Measurements from ENCODE around the gene L3MBTL4.

DNA sequence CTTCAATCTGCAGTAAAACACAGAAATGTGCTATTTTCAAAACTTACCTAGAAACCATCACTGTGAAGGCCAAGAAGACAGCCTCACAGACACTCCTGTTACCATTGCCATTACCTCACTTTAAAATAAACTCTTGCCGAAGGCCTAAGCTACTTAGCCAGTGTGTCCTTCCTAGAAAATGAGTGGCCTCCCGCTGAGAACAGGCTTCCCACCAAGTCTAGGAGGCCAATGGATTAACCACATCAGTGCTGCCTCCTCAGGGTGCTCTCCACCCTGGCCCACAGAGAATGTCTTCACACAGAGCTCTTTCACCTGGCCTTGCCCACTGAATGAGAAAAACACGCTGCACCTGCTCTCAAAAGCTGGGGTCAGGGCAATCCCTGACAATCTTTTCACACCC is 47.5 kb downstream of the L3MBTL4 start:
- TF ChIP-seq, protein P1, sequence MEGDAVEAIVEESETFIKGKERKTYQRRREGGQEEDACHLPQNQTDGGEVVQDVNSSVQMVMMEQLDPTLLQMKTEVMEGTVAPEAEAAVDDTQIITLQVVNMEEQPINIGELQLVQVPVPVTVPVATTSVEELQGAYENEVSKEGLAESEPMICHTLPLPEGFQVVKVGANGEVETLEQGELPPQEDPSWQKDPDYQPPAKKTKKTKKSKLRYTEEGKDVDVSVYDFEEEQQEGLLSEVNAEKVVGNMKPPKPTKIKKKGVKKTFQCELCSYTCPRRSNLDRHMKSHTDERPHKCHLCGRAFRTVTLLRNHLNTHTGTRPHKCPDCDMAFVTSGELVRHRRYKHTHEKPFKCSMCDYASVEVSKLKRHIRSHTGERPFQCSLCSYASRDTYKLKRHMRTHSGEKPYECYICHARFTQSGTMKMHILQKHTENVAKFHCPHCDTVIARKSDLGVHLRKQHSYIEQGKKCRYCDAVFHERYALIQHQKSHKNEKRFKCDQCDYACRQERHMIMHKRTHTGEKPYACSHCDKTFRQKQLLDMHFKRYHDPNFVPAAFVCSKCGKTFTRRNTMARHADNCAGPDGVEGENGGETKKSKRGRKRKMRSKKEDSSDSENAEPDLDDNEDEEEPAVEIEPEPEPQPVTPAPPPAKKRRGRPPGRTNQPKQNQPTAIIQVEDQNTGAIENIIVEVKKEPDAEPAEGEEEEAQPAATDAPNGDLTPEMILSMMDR (IDR thresholded peaks at IDR 0.05): no peak
- TF ChIP-seq EP300 (IDR thresholded peaks at IDR 0.05) (no peak), POLR2A (IDR thresholded peaks at IDR 0.05) (no peak)

Data from sigmoid colon (tissue), 4 donors.